CD4-positive, alpha-beta T cell (primary cell): ENCODE data around the gene ABCA5. TPM values are rescaled to one million over a fixed set of nuclear protein-coding genes. Genes with fewer than 3 reads are reported as not detected.

Experiments
- ATAC-seq: fragments of 200-7000 bp; cut with Tn5 transposase; one replicate; pipeline ENCODE4 v1.10.0; 2022; ENCODE audit warnings: mild to moderate bottlenecking; ENCODE audit not compliant: poor library complexity
- CTCF ChIA-PET: fragments of 350-600 bp; sonication (Branson Sonifier 250); formaldehyde crosslinking; loops from one replicate; lab custom pipeline; 2021; ENCODE audit warnings: antibody characterized with exemption, inconsistent platforms; lab: Charles Lee
- POLR2A ChIA-PET: fragments of 350-600 bp; sonication (Branson Sonifier 250); formaldehyde crosslinking; loops from one replicate; lab custom pipeline; 2021; ENCODE audit warnings: antibody characterized with exemption, inconsistent platforms; lab: Charles Lee
- DNase-seq, 14 experiments: peaks; one replicate each; pipeline ENCODE4 v3.0.0-alpha.2; 2013 to 2020; ENCODE audit warnings: mixed read lengths in 2 of 14
- H3K27ac ChIP-seq, 2 donors: one replicate each; pipeline versions ENCODE4 v1.5.1 to v1.7.0; 2013; ENCODE audit warnings: low read length in 2 of 2, low read depth in 1 of 2, mild to moderate bottlenecking in 1 of 2
- H3K27me3 ChIP-seq, 2 experiments: 1 replicate in 1 of 2; 2 replicates in 1 of 2; pipeline versions ENCODE4 v1.6.1 to v1.7.0; 2013; ENCODE audit warnings: low read length in 2 of 2, control low read depth in 1 of 2, mild to moderate bottlenecking in 1 of 2, moderate library complexity in 1 of 2; ENCODE audit not compliant: insufficient read depth in 2 of 2, control insufficient read depth in 1 of 2
- H3K36me3 ChIP-seq: one replicate; pipeline ENCODE4 v1.6.1; 2013; ENCODE audit warnings: low read length, control low read depth; ENCODE audit not compliant: insufficient read depth
- H3K4me1 ChIP-seq: one replicate; pipeline ENCODE4 v1.6.1; 2013; ENCODE audit warnings: low read length, control low read depth; ENCODE audit not compliant: insufficient read depth
- H3K4me3 ChIP-seq: one replicate; pipeline ENCODE4 v1.5.1; 2013; ENCODE audit warnings: mild to moderate bottlenecking, low read length, moderate library complexity
- H3K9me3 ChIP-seq, 2 experiments: 1 replicate in 1 of 2; 2 replicates in 1 of 2; pipeline versions ENCODE4 v1.6.1 to v1.7.0; 2013; ENCODE audit warnings: low read length in 2 of 2, mild to moderate bottlenecking in 2 of 2, control low read depth in 1 of 2, moderate library complexity in 1 of 2; ENCODE audit not compliant: control insufficient read depth in 1 of 2, insufficient read depth in 1 of 2
- H3K27ac Mint-ChIP-seq: one replicate; pipeline ENCODE4 v1.8.0; 2020; ENCODE audit warnings: mixed read lengths
- H3K27me3 Mint-ChIP-seq: one replicate; pipeline ENCODE4 v1.8.0; 2021; ENCODE audit warnings: mixed read lengths
- H3K36me3 Mint-ChIP-seq: one replicate; pipeline ENCODE4 v1.8.0; 2021; ENCODE audit warnings: low read depth, mixed read lengths
- H3K4me1 Mint-ChIP-seq: one replicate; pipeline ENCODE4 v1.8.0; 2021; ENCODE audit warnings: low read depth, mixed read lengths
- H3K4me3 Mint-ChIP-seq: one replicate; pipeline ENCODE4 v1.8.0; 2020; ENCODE audit warnings: mild to moderate bottlenecking, mixed read lengths
- H3K9me3 Mint-ChIP-seq: one replicate; pipeline ENCODE4 v1.8.0; 2020; ENCODE audit warnings: mixed read lengths
- intact Hi-C, 2 experiments: fragments of 100-400 bp; cut with DNase I in 1 of 2; cut with micrococcal nuclease in 1 of 2; formaldehyde crosslinking; loops; one replicate each; pipeline versions ENCODE4 v1.15.1 to v1.9.0; 2023 to 2025; cut with DNase I, micrococcal nuclease
- total RNA-seq, 174 experiments: library from RNA in 2 of 174; stranded (reverse) in 2 of 174; gene quantifications; one replicate each; pipeline ENCODE4 v1.2.3 and lab custom pipeline; 2021 to 2026
- TF ChIP-seq, protein P1 (sequence below): fragments of 200-600 bp; IDR thresholded peaks from one replicate; pipeline ENCODE4 v1.8.0; 2022; ENCODE audit warnings: antibody characterized with exemption, mild to moderate bottlenecking

Gene ABCA5
- total RNA-seq, 2 experiments from 2014 or later, result 33.4 to 34.9 TPM

- CTCF ChIA-PET, result no interaction called here
Observed at GRCh38 chr17:69320908-69321238, 6.1 kb downstream of the ABCA5 start.

DNA sequence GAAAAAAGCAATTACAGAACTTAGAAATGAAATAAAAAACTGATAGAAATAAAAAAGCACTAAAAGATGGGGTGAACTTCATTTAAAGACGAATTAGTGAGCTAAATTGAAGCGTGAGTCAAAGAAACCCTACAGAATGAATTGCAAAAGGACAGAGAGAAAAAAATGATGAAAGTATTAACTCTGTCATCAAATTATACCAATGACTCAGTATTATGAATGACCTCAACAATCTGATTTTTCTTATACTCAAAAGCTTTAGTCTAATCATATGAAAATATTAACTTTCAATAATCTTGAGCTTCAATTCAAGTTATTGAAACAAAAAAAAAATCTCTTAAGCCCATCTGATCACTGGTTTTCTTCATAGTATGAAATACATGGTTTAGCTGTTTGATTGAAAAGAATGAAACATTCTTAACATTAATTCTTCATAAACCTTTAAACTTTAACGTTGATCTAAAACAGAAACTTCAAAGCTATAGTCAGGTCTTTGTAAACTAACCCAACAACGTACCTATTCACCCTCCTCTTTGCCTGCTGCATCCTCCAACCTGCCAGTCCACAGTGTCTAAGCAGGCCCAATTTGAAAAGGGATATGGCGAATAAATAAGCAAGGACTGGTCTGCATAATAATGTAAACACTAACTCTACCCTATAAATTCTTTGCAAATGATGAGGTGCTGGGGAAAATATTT is 6.6 kb downstream of the ABCA5 start:
- Mint-ChIP-seq H3K27me3 (no peaks in the 10 kb centered on the region), H3K27ac (no peak overlapping the region), H3K4me1 (peaks cover 33% of the 10 kb centered on the region), H3K36me3 (no peaks in the 10 kb centered on the region), H3K4me3 (no peak overlapping the region), H3K9me3 (no peaks in the 10 kb centered on the region)
- ATAC-seq (no peak), DNase-seq (no peak)
- intact Hi-C loops, result no loop called here
- Histone ChIP-seq H3K4me1 (no peaks in the 10 kb centered on the region), H3K27ac (no peak overlapping the region), H3K4me3 (no peak overlapping the region), H3K36me3 (no peaks in the 10 kb centered on the region), H3K27me3 (no peaks in the 10 kb centered on the region), H3K9me3 (no peaks in the 10 kb centered on the region)
- ChIA-PET POLR2A (no interaction called here), CTCF (no interaction called here)
- TF ChIP-seq, protein P1, sequence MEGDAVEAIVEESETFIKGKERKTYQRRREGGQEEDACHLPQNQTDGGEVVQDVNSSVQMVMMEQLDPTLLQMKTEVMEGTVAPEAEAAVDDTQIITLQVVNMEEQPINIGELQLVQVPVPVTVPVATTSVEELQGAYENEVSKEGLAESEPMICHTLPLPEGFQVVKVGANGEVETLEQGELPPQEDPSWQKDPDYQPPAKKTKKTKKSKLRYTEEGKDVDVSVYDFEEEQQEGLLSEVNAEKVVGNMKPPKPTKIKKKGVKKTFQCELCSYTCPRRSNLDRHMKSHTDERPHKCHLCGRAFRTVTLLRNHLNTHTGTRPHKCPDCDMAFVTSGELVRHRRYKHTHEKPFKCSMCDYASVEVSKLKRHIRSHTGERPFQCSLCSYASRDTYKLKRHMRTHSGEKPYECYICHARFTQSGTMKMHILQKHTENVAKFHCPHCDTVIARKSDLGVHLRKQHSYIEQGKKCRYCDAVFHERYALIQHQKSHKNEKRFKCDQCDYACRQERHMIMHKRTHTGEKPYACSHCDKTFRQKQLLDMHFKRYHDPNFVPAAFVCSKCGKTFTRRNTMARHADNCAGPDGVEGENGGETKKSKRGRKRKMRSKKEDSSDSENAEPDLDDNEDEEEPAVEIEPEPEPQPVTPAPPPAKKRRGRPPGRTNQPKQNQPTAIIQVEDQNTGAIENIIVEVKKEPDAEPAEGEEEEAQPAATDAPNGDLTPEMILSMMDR, result no peak

More at GRCh38 chr17:69320908-69321238, 6.1 kb downstream of the ABCA5 start:
- H3K9me3 Mint-ChIP-seq, result no peaks in the 10 kb centered on the region
- intact Hi-C loops, result no loop called here
- no peaks in the 10 kb centered on the region for H3K36me3 Mint-ChIP-seq
- no peak for ATAC-seq
- no peaks in the 10 kb centered on the region for H3K9me3 ChIP-seq
- no peak overlapping the region for H3K27ac ChIP-seq
- no peaks in the 10 kb centered on the region for H3K27me3 ChIP-seq
- POLR2A ChIA-PET, result no interaction called here
- no peak overlapping the region for H3K4me3 ChIP-seq
- no peak for DNase-seq
- no peaks in the 10 kb centered on the region for H3K27me3 Mint-ChIP-seq
- TF ChIP-seq, protein P1, result no peak
- H3K4me3 Mint-ChIP-seq, result no peak overlapping the region
- no peaks in the 10 kb centered on the region for H3K36me3 ChIP-seq
- peaks cover 5% of the 10 kb centered on the region for H3K4me1 ChIP-seq
- peaks cover 39% of the 10 kb centered on the region for H3K4me1 Mint-ChIP-seq
- H3K27ac Mint-ChIP-seq, result no peak overlapping the region

DNA sequence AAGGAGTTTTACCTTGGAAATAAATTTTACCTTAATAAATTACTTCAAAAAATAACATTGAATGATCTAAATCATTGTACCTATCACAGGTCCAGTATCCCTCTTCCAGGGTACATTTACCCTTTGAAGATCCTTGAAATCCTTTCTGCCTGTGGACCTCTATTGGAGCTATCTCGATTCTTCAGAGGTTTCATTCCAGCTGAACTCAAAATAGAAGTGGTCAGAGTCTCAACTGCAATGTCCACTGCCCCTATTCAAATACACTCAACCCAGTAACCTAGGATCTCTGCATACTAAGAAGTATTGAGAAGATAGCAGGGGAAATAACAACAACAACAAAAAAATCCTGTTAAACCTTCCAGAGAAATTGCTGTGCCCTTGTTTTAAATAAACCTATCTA is 9.3 kb downstream of the ABCA5 start:
- no peak overlapping the region for H3K27ac Mint-ChIP-seq
- Histone ChIP-seq H3K27ac (no peak overlapping the region), H3K27me3 (no peaks in the 10 kb centered on the region), H3K36me3 (no peaks in the 10 kb centered on the region), H3K4me1 (no peaks in the 10 kb centered on the region), H3K9me3 (no peaks in the 10 kb centered on the region), H3K4me3 (no peak overlapping the region)
- no peak overlapping the region for H3K4me3 Mint-ChIP-seq
- ChIA-PET CTCF (no interaction called here), POLR2A (interaction anchor here (1.5 kb wide), 1 partner anchor 10 kb away, joined by 3 read pairs; the partner anchor contains the start of gene ABCA5)
- TF ChIP-seq, protein P1, result no peak
- no peaks in the 10 kb centered on the region for H3K9me3 Mint-ChIP-seq
- DNase-seq, result no peak
- no peak for ATAC-seq
- no peaks in the 10 kb centered on the region for H3K27me3 Mint-ChIP-seq
- intact Hi-C loops, result no loop called here
- peaks cover 4% of the 10 kb centered on the region for H3K36me3 Mint-ChIP-seq
- peaks cover 28% of the 10 kb centered on the region for H3K4me1 Mint-ChIP-seq
